Heart left ventricle (tissue), 16 donors: Measurements from ENCODE around the gene NPTXR. TPM values are rescaled to one million over a fixed set of nuclear protein-coding genes. Genes with fewer than 3 reads are reported as not detected.
"Not testable (repeated sequence)": the region's sequence is repeated elsewhere in the genome, so short reads cannot be mapped to it uniquely, and the experiment has no call there.

Source experiments
- ATAC-seq, 4 donors: fragments of 200-7000 bp; cut with Tn5 transposase; one replicate each; pipeline ENCODE4 v1.9.1; 2020 to 2022; ENCODE audit warnings: moderate library complexity in 4 of 4, mild to moderate bottlenecking in 3 of 4, moderate number of reproducible peaks in 1 of 4
- DNase-seq, 5 donors: peaks; one replicate each; pipeline ENCODE4 v3.0.0-alpha.2; 2020
- H3K27ac ChIP-seq, 12 donors: fragments of 200-600 bp; sonication (generic) in 4 of 12; one replicate each; pipeline versions ENCODE4 v1.5.0 to v1.8.0; 2016 to 2022; ENCODE audit warnings: mild to moderate bottlenecking in 2 of 12
- H3K27me3 ChIP-seq, 9 donors: fragments of 200-600 bp; sonication (generic) in 2 of 9; one replicate each; pipeline versions ENCODE4 v1.5.1 to v1.8.0; 2016 to 2022; ENCODE audit warnings: mild to moderate bottlenecking in 3 of 9
- H3K36me3 ChIP-seq, 9 donors: fragments of 200-600 bp; sonication (generic) in 2 of 9; one replicate each; pipeline versions ENCODE4 v1.5.0 to v1.8.0; 2018 to 2022; ENCODE audit warnings: mild to moderate bottlenecking in 2 of 9
- H3K4me1 ChIP-seq, 12 donors: fragments of 200-600 bp; sonication (generic) in 4 of 12; one replicate each; pipeline versions ENCODE4 v1.5.0 to v1.8.0; 2016 to 2022; ENCODE audit warnings: mild to moderate bottlenecking in 3 of 12
- H3K4me3 ChIP-seq, 12 donors: fragments of 200-600 bp; sonication (generic) in 4 of 12; one replicate each; pipeline versions ENCODE4 v1.5.0 to v1.8.0; 2017 to 2022; ENCODE audit warnings: mild to moderate bottlenecking in 9 of 12, moderate library complexity in 4 of 12
- H3K9me3 ChIP-seq, 12 donors: fragments of 200-600 bp; sonication (generic) in 4 of 12; one replicate each; pipeline versions ENCODE4 v1.5.0 to v1.8.0; 2016 to 2022; ENCODE audit warnings: mild to moderate bottlenecking in 1 of 12
- CTCF ChIP-seq, 12 donors: fragments of 200-600 bp; sonication (generic) in 4 of 12; IDR thresholded peaks; one replicate each; pipeline versions ENCODE4 v1.5.0 to v1.8.0; 2018 to 2022; ENCODE audit warnings: antibody characterized with exemption in 12 of 12, mild to moderate bottlenecking in 5 of 12
- POLR2A ChIP-seq, 2 donors: fragments of 450-650 bp; IDR thresholded peaks; one replicate each; pipeline ENCODE4 v1.6.1; 2017; ENCODE audit warnings: antibody characterized with exemption in 2 of 2, mild to moderate bottlenecking in 2 of 2, moderate library complexity in 2 of 2
- WGBS, 4 donors: extraction: QIAGEN DNeasy Blood & Tissue Kit in 2 of 4; methylation state at CpG; one replicate each; pipeline versions ENCODE4 v1.1.5 to v1.1.7; 2013 to 2018; 5-methylcytosine and 5-hydroxymethylcytosine counted together
- intact Hi-C, 10 donors: fragments of 100-400 bp; cut with DNase I; formaldehyde crosslinking; loops; one replicate each; pipeline versions ENCODE4 v1.11.1 to v1.14.2; 2022
- polyA plus RNA-seq, 2 donors: library from polyadenylated mRNA; stranded (reverse); fragments of 200-250 nt; gene quantifications; one replicate each; pipeline ENCODE4 v1.2.3, GENCODE V29; 2013
- total RNA-seq, 9 donors: library from RNA; depleted of rRNA in 2 of 9; stranded (reverse); fragments of >200 nt in 2 of 9; fragmentation: NEBNext Ultra II Directional in 3 of 9; extraction: Animal tissue kit (Norgen Biotek cat#: 25700) in 3 of 9; gene quantifications; one replicate each; pipeline versions ENCODE4 v1.1.0 to v1.2.4, GENCODE V29; 2016 to 2023
- donor health status: ischemic (EF 13 %, LVEDD 7.1; RV severe dilation, severe dysfunction).
- donor health status: healthy with polysubstance abuse.
- donor health status: DM: no; HTN: yes; CAD: no.
- donor health status: DM: no; HTN: no; CAD: no.
- donor health status: ischemic (EF 25% LVEDD 6.9; RV normal size, moderate dysfunction).
- donor health status: ischemic (EF 25% LVEDD 5.7; RV mildly dilated, moderate dysfunction).
- donor health status: healthy.
- donor health status: DM: yes; HTN: yes; CAD: no.
- donor health status: ischemic (EF 35%, LVEDD 5.7; RV mildly dilated, moderate dysfunction).
- donor health status: nonischemic (EF 11% LVEDD 7.7; RV severe dilation, severe dysfunction).
- donor health status: DM: yes; HTN: yes; CAD: no.
- donor health status: PGD.
- donor health status: ischemic (EF 29% LVEDD 5.4; RV normal size, mild dysfunction).
- donor health status: nonischemic (EF 23%, LVEDD 6.1; RV moderate dilation, normal function).

NPTXR gene
- total and polyA plus RNA-seq, 11 donors, result 15.4 to 34.0 (median 19.1) TPM

GRCh38 chr22:38815842-38816241, 28.0 kb downstream of the NPTXR start:
- no peaks in the 10 kb centered on the region for H3K4me1 ChIP-seq
- H3K27me3 ChIP-seq, result peaks cover 0 to 8% (median 0%) of the 10 kb centered on the region in 9 donors
- intact Hi-C loops, result no loop called here
- no peaks in the 10 kb centered on the region for H3K36me3 ChIP-seq
- H3K4me3 ChIP-seq, result no peak overlapping the region
- 30 to 70% (median 40%) methylated on average over 1 of the region's 1 CpG for WGBS, 4 donors
- no peak for TF ChIP-seq CTCF (IDR thresholded peaks at IDR 0.05)
- TF ChIP-seq POLR2A (IDR thresholded peaks at IDR 0.05), result no peak
- no peak for ATAC-seq
- peaks cover 0 to 2% (median 0%) of the 10 kb centered on the region in 12 donors for H3K9me3 ChIP-seq
- H3K27ac ChIP-seq, result no peak overlapping the region
- no peak for DNase-seq

- intact Hi-C loops, result no loop called here
These were observed 32.6 kb downstream of the NPTXR start for GRCh38 chr22:38811241-38811640.

GRCh38 chr22:38805041-38805593, 38.7 kb downstream of the NPTXR start:
- DNase-seq, H3K27me3 ChIP-seq, ATAC-seq, H3K4me1 ChIP-seq, H3K27ac ChIP-seq, H3K4me3 ChIP-seq, intact Hi-C loops, H3K36me3 ChIP-seq: not testable (repeated sequence)
- 62 to 69% (median 64%) methylated on average over 8 of the region's 8 CpGs for WGBS, 4 donors
- peaks cover 0 to 10% (median 2%) of the 10 kb centered on the region in 12 donors for H3K9me3 ChIP-seq

More at GRCh38 chr22:38811241-38811640, 32.6 kb downstream of the NPTXR start:
- no peak overlapping the region for H3K27ac ChIP-seq
- no peaks in the 10 kb centered on the region for H3K4me1 ChIP-seq
- 74 to 86% (median 85%) methylated on average over 2 of the region's 2 CpGs for WGBS, 4 donors
- no peak for DNase-seq
- H3K9me3 ChIP-seq, result peaks cover 0 to 19% (median 4%) of the 10 kb centered on the region in 12 donors
- peaks cover 0 to 8% (median 0%) of the 10 kb centered on the region in 9 donors for H3K27me3 ChIP-seq
- TF ChIP-seq CTCF (IDR thresholded peaks at IDR 0.05) (no peak), POLR2A (IDR thresholded peaks at IDR 0.05) (no peak)
- no peak overlapping the region for H3K4me3 ChIP-seq
- ATAC-seq, result no peak
- no peaks in the 10 kb centered on the region for H3K36me3 ChIP-seq

- intact Hi-C loops, result loop anchor here in 1 of 10 donors (5.0 kb wide), 1 partner anchor 40 kb away; the partner anchor contains the start of gene NPTXR
- WGBS, 4 donors, result 34 to 46% (median 37%) methylated on average over 10 of the region's 10 CpGs
- TF ChIP-seq CTCF (IDR thresholded peaks at IDR 0.05), result no peak
- TF ChIP-seq POLR2A (IDR thresholded peaks at IDR 0.05), result no peak
- Histone ChIP-seq H3K27me3 (no peaks in the 10 kb centered on the region), H3K4me1 (peaks cover 0 to 7% (median 1%) of the 10 kb centered on the region in 12 donors), H3K36me3 (no peaks in the 10 kb centered on the region), H3K4me3 (no peak overlapping the region), H3K9me3 (no peaks in the 10 kb centered on the region), H3K27ac (no peak overlapping the region)
- ATAC-seq (peak; percentile 26 to 90 (median 84)), DNase-seq (peak in 3 of 5 donors; percentile 30 to 69 (median 45))
These were observed 41.1 kb downstream of the NPTXR start for GRCh38 chr22:38802671-38803121.
